GM12875 (cell line): ENCODE results near the gene TOP2A.

Source experiments
- H3K4me3 ChIP-seq: one replicate; pipeline ENCODE4 v1.5.1; 2011; ENCODE audit warnings: low read depth, low read length, control low read depth
- CTCF ChIP-seq: IDR thresholded peaks from 2 replicates; pipeline ENCODE4 v1.5.1; 2011; ENCODE audit warnings: low read depth, mild to moderate bottlenecking, control low read depth, inconsistent platforms, low read length, moderate library complexity, borderline replicate concordance; ENCODE audit not compliant: insufficient read depth

The TOP2A gene

GRCh38 chr17:40338941-40339649 is 78.6 kb downstream of the TOP2A start:
- no peak for TF ChIP-seq CTCF
- no peak overlapping the region for H3K4me3 ChIP-seq
